Endothelial cell (in vitro differentiated cells): ENCODE results near the gene CFAP58. TPM values are rescaled to one million over a fixed set of nuclear protein-coding genes. Genes with fewer than 3 reads are reported as not detected.

Experiments used
- DNase-seq: peaks from one replicate; pipeline ENCODE4 v3.0.0; 2021; ENCODE audit warnings: low spot score
- H3K27ac Mint-ChIP-seq: one replicate; pipeline ENCODE4 v1.8.0; 2021; ENCODE audit warnings: mixed read lengths, inconsistent platforms; ENCODE audit not compliant: unreplicated experiment
- H3K27me3 Mint-ChIP-seq: one replicate; pipeline ENCODE4 v1.8.0; 2021; ENCODE audit warnings: mild to moderate bottlenecking, moderate library complexity, mixed read lengths, inconsistent platforms; ENCODE audit not compliant: unreplicated experiment
- H3K36me3 Mint-ChIP-seq: one replicate; pipeline ENCODE4 v1.8.0; 2021; ENCODE audit warnings: mild to moderate bottlenecking, low read depth, mixed read lengths, inconsistent platforms; ENCODE audit not compliant: unreplicated experiment
- H3K4me1 Mint-ChIP-seq: one replicate; pipeline ENCODE4 v1.8.0; 2021; ENCODE audit warnings: mild to moderate bottlenecking, mixed read lengths, inconsistent platforms; ENCODE audit not compliant: unreplicated experiment
- H3K4me3 Mint-ChIP-seq: one replicate; pipeline ENCODE4 v1.8.0; 2021; ENCODE audit warnings: mild to moderate bottlenecking, mixed read lengths, inconsistent platforms; ENCODE audit not compliant: unreplicated experiment
- H3K9me3 Mint-ChIP-seq: one replicate; pipeline ENCODE4 v1.8.0; 2021; ENCODE audit warnings: mixed read lengths, inconsistent platforms; ENCODE audit not compliant: unreplicated experiment
- total RNA-seq: library from RNA; stranded (reverse); fragmentation: NEBNext Ultra II Directional; extraction: Animal tissue kit (Norgen Biotek cat#: 25700); gene quantifications from one replicate; pipeline ENCODE4 v1.2.1, GENCODE V29; 2021; ENCODE audit not compliant: unreplicated experiment
- TF ChIP-seq, protein P1 (sequence below): fragments of 200-600 bp; sonication (generic); IDR thresholded peaks from one replicate; pipeline ENCODE4 v1.5.0; 2021; ENCODE audit warnings: antibody characterized with exemption; ENCODE audit not compliant: unreplicated experiment

The CFAP58 gene
- total RNA-seq, 1 donor from 2014 or later = 0.28 TPM

DNA sequence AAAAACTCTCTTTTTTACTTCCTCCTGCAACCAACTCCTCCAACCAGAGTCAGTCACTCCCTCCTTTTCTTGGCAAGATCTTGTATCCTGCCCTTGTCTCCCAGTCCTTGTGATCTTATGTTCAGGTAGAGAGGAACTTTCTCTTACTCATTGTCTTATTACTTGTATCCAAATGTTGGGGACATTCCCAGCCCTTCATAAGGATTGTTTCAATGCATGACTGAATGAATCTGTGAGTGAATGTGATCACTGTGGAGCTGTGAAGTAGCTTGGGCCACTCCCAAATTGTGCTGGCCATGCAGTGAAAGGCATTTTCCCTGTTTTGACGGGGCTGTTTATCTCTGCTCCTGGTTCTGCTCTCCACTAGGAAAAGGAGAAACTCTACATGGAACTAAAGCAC lies 93.7 kb downstream of the CFAP58 start:
- DNase-seq = no peak
- H3K9me3 Mint-ChIP-seq = no peaks in the 10 kb centered on the region
- H3K4me3 Mint-ChIP-seq = no peak overlapping the region
- TF ChIP-seq, protein P1, sequence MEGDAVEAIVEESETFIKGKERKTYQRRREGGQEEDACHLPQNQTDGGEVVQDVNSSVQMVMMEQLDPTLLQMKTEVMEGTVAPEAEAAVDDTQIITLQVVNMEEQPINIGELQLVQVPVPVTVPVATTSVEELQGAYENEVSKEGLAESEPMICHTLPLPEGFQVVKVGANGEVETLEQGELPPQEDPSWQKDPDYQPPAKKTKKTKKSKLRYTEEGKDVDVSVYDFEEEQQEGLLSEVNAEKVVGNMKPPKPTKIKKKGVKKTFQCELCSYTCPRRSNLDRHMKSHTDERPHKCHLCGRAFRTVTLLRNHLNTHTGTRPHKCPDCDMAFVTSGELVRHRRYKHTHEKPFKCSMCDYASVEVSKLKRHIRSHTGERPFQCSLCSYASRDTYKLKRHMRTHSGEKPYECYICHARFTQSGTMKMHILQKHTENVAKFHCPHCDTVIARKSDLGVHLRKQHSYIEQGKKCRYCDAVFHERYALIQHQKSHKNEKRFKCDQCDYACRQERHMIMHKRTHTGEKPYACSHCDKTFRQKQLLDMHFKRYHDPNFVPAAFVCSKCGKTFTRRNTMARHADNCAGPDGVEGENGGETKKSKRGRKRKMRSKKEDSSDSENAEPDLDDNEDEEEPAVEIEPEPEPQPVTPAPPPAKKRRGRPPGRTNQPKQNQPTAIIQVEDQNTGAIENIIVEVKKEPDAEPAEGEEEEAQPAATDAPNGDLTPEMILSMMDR = no peak
- H3K4me1 Mint-ChIP-seq = no peaks in the 10 kb centered on the region
- H3K27ac Mint-ChIP-seq = no peak overlapping the region
- H3K27me3 Mint-ChIP-seq = no peaks in the 10 kb centered on the region
- H3K36me3 Mint-ChIP-seq = no peaks in the 10 kb centered on the region

DNA sequence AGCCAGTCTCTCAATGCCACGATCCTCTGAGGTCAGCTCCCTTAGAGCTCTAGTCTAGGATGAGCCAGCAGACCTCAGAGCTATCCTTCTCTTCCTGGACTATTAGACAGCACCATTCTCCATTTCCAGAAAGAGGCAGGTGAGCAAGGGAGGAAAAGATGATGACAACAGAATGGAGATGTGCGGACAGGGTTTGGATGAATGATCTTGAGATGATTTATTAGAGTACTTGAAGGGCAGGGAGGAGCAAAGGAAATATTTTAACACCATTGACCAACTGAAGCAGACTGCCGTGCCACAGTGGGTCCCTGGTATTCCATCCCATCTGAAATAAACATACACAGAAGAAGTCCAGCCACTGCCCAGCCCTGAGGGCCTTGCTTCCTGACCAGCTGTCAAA lies 94.3 kb downstream of the CFAP58 start:
- TF ChIP-seq, protein P1 = no peak
- no peak overlapping the region for H3K27ac Mint-ChIP-seq
- no peaks in the 10 kb centered on the region for H3K4me1 Mint-ChIP-seq
- DNase-seq = no peak
- no peaks in the 10 kb centered on the region for H3K36me3 Mint-ChIP-seq
- H3K9me3 Mint-ChIP-seq = no peaks in the 10 kb centered on the region
- H3K27me3 Mint-ChIP-seq = no peaks in the 10 kb centered on the region
- no peak overlapping the region for H3K4me3 Mint-ChIP-seq

DNA sequence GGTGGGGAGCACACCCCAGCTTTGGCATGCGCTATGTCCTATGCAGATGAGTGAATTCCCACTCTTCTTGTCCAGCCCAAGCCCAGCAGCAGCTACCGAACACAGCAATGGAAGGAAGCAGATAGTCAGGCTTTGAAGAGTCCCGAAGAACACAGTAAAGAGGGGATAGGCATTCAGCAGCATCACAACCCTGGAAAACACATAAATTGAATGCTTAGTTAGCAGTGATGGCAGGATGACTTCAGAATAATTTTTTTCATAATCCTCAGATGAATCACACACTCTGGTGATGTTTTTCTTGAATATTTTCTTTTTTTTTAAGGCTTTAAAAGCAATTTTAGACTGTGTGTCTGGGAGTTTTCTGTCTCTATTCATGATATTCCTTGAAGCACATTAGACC lies 95.8 kb downstream of the CFAP58 start:
- DNase-seq = no peak
- Mint-ChIP-seq H3K36me3 (no peaks in the 10 kb centered on the region), H3K27me3 (peaks cover 2% of the 10 kb centered on the region), H3K4me1 (no peaks in the 10 kb centered on the region), H3K4me3 (no peak overlapping the region), H3K27ac (no peak overlapping the region), H3K9me3 (no peaks in the 10 kb centered on the region)
- TF ChIP-seq, protein P1 = no peak

DNA sequence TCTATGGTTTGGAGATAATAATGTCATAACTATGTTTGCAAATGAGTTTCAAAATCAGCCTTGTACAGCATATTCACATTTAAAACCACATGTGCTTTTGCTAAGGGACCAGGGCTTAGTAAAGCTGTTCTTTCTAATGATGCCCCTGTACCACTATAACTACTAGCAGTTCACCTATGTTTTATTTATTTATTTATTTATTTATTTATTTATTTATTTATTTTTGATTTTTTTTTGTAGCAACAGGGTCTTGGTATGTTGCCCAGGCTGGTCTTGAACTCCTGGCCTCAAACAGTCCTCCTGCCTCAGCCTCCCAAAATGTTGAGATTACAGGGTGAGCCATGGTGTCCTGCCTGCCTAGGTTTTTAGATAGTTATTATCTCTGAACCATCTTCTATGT lies 96.9 kb downstream of the CFAP58 start:
- no peak for DNase-seq
- H3K4me1 Mint-ChIP-seq = no peaks in the 10 kb centered on the region
- H3K36me3 Mint-ChIP-seq = no peaks in the 10 kb centered on the region
- H3K9me3 Mint-ChIP-seq = no peaks in the 10 kb centered on the region
- TF ChIP-seq, protein P1 = no peak
- no peak overlapping the region for H3K4me3 Mint-ChIP-seq
- peaks cover 2% of the 10 kb centered on the region for H3K27me3 Mint-ChIP-seq
- no peak overlapping the region for H3K27ac Mint-ChIP-seq

DNA sequence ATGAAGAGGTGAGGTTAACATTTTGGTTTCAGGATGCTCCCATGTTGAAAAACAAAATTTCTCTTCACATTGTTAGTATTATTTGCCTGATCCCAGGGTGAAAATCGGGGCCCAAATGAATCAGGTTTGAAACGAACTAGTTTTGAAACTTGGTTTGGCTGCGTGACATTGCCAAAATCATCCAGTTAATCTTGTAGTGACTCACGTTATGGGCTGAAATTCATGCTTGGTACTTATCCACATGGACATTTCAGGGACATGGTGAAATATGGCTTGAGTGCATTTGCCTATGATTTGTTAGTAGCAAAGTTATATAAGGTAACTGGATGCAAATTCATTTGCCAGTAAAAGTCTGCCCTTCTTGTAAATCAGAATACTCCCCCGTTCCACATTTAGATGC lies 97.3 kb downstream of the CFAP58 start:
- H3K27me3 Mint-ChIP-seq = peaks cover 2% of the 10 kb centered on the region
- TF ChIP-seq, protein P1 = no peak
- H3K36me3 Mint-ChIP-seq = no peaks in the 10 kb centered on the region
- H3K4me1 Mint-ChIP-seq = no peaks in the 10 kb centered on the region
- H3K9me3 Mint-ChIP-seq = no peaks in the 10 kb centered on the region
- DNase-seq = no peak
- no peak overlapping the region for H3K27ac Mint-ChIP-seq
- no peak overlapping the region for H3K4me3 Mint-ChIP-seq
